Measurements from ENCODE around the gene BTBD3. TPM values are rescaled to one million over a fixed set of nuclear protein-coding genes. Genes with fewer than 3 reads are reported as not detected.

The BTBD3 gene
- total and polyA plus RNA-seq, 2 donors (not counting 1 experiment from before 2014, with no cell fraction given), result 47.4 to 51.7 TPM

GRCh38 chr20:11970243-11970836 is 52.6 kb downstream of the BTBD3 start:
- Histone ChIP-seq H2AFZ (ENCODE audit: low read length) (no peak overlapping the region), H3K27me3 (ENCODE audit: control insufficient read depth, insufficient read depth, low read length) (no peaks in the 10 kb centered on the region), H3K4me1 (ENCODE audit: control insufficient read depth, extremely low read depth, insufficient read depth, low read length) (no peaks in the 10 kb centered on the region), H3K9ac (ENCODE audit: insufficient read depth, low read length) (no peak overlapping the region), H4K20me1 (ENCODE audit: control insufficient read depth, extremely low read depth, insufficient read depth, low read length) (no peaks in the 10 kb centered on the region), H3K4me2 (ENCODE audit: extremely low read depth, insufficient read depth, low read length) (no peak overlapping the region), H3K36me3 (ENCODE audit: control insufficient read depth, insufficient read depth, low read length) (no peaks in the 10 kb centered on the region), H3K9me3 (ENCODE audit: control insufficient read depth, insufficient read depth, low read depth, low read length) (no peaks in the 10 kb centered on the region), H3K4me3 (replicated peaks in 1 of 4; ENCODE audit: control extremely low read depth in 1 of 4, insufficient read depth in 1 of 4, low read depth in 3 of 4, low read length in 4 of 4) (no peak overlapping the region), H3K79me2 (ENCODE audit: control insufficient read depth, insufficient read depth, low read length) (no peaks in the 10 kb centered on the region), H3K27ac (ENCODE audit: insufficient read depth, low read length) (no peak overlapping the region)
- no peak for TF ChIP-seq EZH2 (IDR thresholded peaks at IDR 0.05; ENCODE audit: low read length, missing control alignments)
- no peak for DNase-seq (ENCODE audit: low read depth in 2 of 2)

DNA sequence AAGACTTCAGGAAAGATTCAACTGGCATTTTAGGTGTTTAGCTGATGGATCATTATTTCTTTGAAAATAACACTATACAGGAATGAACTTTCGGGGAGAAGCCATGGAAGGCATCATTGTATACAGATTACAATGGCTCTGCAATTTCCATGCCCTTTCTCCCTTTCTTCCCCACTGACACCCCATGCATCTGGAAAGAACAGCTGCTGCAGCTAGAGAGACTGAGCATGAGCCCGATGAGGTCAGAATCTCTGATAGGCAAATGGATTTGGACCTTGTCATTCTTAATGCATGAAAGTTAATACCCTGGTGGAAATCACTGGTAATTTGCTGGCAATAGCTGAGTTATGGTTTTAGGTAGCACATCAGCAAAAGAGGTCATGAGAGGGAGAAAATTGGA is 54.8 kb downstream of the BTBD3 start:
- Histone ChIP-seq H3K4me3 (replicated peaks in 1 of 4; ENCODE audit: control extremely low read depth in 1 of 4, insufficient read depth in 1 of 4, low read depth in 3 of 4, low read length in 4 of 4) (no peak overlapping the region), H3K27me3 (ENCODE audit: control insufficient read depth, insufficient read depth, low read length) (no peaks in the 10 kb centered on the region), H4K20me1 (ENCODE audit: control insufficient read depth, extremely low read depth, insufficient read depth, low read length) (no peaks in the 10 kb centered on the region), H3K4me2 (ENCODE audit: extremely low read depth, insufficient read depth, low read length) (no peak overlapping the region), H3K4me1 (ENCODE audit: control insufficient read depth, extremely low read depth, insufficient read depth, low read length) (no peaks in the 10 kb centered on the region), H3K27ac (ENCODE audit: insufficient read depth, low read length) (no peak overlapping the region), H3K9me3 (ENCODE audit: control insufficient read depth, insufficient read depth, low read depth, low read length) (no peaks in the 10 kb centered on the region), H2AFZ (ENCODE audit: low read length) (no peak overlapping the region), H3K36me3 (ENCODE audit: control insufficient read depth, insufficient read depth, low read length) (no peaks in the 10 kb centered on the region), H3K9ac (ENCODE audit: insufficient read depth, low read length) (no peak overlapping the region), H3K79me2 (ENCODE audit: control insufficient read depth, insufficient read depth, low read length) (no peaks in the 10 kb centered on the region)
- no peak for TF ChIP-seq EZH2 (IDR thresholded peaks at IDR 0.05; ENCODE audit: low read length, missing control alignments)
- TF ChIP-seq, protein P1, sequence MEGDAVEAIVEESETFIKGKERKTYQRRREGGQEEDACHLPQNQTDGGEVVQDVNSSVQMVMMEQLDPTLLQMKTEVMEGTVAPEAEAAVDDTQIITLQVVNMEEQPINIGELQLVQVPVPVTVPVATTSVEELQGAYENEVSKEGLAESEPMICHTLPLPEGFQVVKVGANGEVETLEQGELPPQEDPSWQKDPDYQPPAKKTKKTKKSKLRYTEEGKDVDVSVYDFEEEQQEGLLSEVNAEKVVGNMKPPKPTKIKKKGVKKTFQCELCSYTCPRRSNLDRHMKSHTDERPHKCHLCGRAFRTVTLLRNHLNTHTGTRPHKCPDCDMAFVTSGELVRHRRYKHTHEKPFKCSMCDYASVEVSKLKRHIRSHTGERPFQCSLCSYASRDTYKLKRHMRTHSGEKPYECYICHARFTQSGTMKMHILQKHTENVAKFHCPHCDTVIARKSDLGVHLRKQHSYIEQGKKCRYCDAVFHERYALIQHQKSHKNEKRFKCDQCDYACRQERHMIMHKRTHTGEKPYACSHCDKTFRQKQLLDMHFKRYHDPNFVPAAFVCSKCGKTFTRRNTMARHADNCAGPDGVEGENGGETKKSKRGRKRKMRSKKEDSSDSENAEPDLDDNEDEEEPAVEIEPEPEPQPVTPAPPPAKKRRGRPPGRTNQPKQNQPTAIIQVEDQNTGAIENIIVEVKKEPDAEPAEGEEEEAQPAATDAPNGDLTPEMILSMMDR (conservative IDR thresholded peaks at IDR 0.05 in 1 of 2, IDR thresholded peaks at IDR 0.05 in 1 of 2; ENCODE audit: low read depth in 1 of 2, low read length in 2 of 2), result no peak
- DNase-seq (ENCODE audit: low read depth in 2 of 2), result no peak

Data from fibroblast of lung (primary cell).